ENCODE data around the gene ENPP1. TPM values are rescaled to one million over a fixed set of nuclear protein-coding genes. Genes with fewer than 3 reads are reported as not detected.

ENPP1 gene
- polyA plus RNA-seq, 3 donors, result not detected

DNA sequence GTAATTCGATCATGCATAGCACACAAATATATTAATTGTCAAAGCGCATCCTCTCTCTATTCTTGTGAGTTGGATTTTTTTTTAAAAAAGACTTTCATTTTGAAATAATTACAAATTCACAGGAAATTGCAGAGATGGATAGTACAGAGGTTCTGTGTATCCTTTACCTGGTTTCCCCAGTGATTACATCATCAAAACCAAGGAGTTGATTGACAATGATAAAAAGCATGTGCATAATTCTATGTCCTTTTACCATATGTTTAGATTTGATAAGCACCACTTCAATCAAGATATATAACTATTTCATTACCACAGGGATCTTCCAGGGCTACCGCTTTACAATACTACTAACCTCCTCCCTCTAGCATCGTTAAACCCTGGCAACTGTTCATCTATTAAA is 103.1 kb downstream of the ENPP1 start:
- TF ChIP-seq, protein P1, sequence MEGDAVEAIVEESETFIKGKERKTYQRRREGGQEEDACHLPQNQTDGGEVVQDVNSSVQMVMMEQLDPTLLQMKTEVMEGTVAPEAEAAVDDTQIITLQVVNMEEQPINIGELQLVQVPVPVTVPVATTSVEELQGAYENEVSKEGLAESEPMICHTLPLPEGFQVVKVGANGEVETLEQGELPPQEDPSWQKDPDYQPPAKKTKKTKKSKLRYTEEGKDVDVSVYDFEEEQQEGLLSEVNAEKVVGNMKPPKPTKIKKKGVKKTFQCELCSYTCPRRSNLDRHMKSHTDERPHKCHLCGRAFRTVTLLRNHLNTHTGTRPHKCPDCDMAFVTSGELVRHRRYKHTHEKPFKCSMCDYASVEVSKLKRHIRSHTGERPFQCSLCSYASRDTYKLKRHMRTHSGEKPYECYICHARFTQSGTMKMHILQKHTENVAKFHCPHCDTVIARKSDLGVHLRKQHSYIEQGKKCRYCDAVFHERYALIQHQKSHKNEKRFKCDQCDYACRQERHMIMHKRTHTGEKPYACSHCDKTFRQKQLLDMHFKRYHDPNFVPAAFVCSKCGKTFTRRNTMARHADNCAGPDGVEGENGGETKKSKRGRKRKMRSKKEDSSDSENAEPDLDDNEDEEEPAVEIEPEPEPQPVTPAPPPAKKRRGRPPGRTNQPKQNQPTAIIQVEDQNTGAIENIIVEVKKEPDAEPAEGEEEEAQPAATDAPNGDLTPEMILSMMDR (IDR thresholded peaks at IDR 0.05), result no peak
- Mint-ChIP-seq H3K4me3 (no peak overlapping the region), H3K9me3 (peaks cover 0 to 4% (median 2%) of the 10 kb centered on the region in 7 donors), H3K4me1 (peaks cover 1% of the 10 kb centered on the region), H3K27me3 (ENCODE audit: low read depth in 3 of 3) (peaks cover 18 to 50% (median 35%) of the 10 kb centered on the region in 3 donors), H3K36me3 (no peaks in the 10 kb centered on the region), H3K27ac (no peak overlapping the region)
- Histone ChIP-seq H3K9me3 (replicated peaks in 1 of 2; ENCODE audit: control insufficient read depth in 1 of 2, insufficient read depth in 1 of 2, low read length in 2 of 2) (peaks cover 0 to 2% of the 10 kb centered on the region in 2 donors), H3K9ac (ENCODE audit: insufficient read depth, low read length, poor library complexity, severe bottlenecking) (no peak overlapping the region), H3K27me3 (ENCODE audit: control insufficient read depth in 2 of 2, insufficient read depth in 2 of 2, low read length in 2 of 2) (peaks cover 29 to 42% of the 10 kb centered on the region in 2 donors), H2AFZ (ENCODE audit: insufficient read depth, low read depth, low read length, poor library complexity, severe bottlenecking) (no peak overlapping the region), H3K4me2 (replicated peaks; ENCODE audit: extremely low read depth, low read length, poor library complexity, severe bottlenecking) (no peak overlapping the region), H3K4me3 (replicated peaks in 1 of 3; ENCODE audit: low read depth in 2 of 3, low read length in 3 of 3) (no peak overlapping the region), H3K4me1 (ENCODE audit: control insufficient read depth in 1 of 2, insufficient read depth in 2 of 2, low read length in 2 of 2) (no peaks in the 10 kb centered on the region), H3K79me2 (ENCODE audit: insufficient read depth, low read length) (no peaks in the 10 kb centered on the region), H4K20me1 (ENCODE audit: insufficient read depth, low read length) (no peaks in the 10 kb centered on the region), H3K36me3 (replicated peaks in 1 of 2; ENCODE audit: control insufficient read depth in 1 of 2, insufficient read depth in 2 of 2, low read length in 2 of 2) (no peaks in the 10 kb centered on the region), H3K27ac (ENCODE audit: low read depth in 1 of 2, low read length in 2 of 2) (no peak overlapping the region)
- 86% methylated on average over 1 of the region's 4 CpGs for WGBS (ENCODE audit: insufficient coverage)
- DNase-seq, result no peak
- intact Hi-C loops (cut with micrococcal nuclease), result no loop called here

DNA sequence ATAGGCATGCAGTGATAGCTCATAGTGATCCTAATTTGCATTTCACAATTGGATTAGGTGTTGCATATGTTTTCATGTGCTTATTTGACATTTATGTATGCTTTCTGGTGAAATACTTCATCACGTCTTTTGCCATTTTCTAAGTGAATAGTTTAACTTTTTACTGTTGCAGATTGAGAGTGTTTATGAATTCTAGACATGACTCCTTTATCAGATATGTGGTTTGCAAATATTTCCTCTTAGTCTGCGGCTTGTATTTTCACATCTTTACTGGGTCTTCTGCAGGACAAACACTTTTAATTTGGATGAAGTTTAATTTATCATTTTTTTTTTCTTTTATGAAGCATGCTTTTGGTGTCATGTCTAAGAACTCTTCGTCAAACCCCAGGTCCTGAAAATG is 104.1 kb downstream of the ENPP1 start:
- Histone ChIP-seq H3K27me3 (ENCODE audit: control insufficient read depth in 2 of 2, insufficient read depth in 2 of 2, low read length in 2 of 2) (peaks cover 30 to 49% of the 10 kb centered on the region in 2 donors), H3K9ac (ENCODE audit: insufficient read depth, low read length, poor library complexity, severe bottlenecking) (no peak overlapping the region), H3K27ac (ENCODE audit: low read depth in 1 of 2, low read length in 2 of 2) (no peak overlapping the region), H3K79me2 (ENCODE audit: insufficient read depth, low read length) (no peaks in the 10 kb centered on the region), H3K4me2 (replicated peaks; ENCODE audit: extremely low read depth, low read length, poor library complexity, severe bottlenecking) (no peak overlapping the region), H3K4me1 (ENCODE audit: control insufficient read depth in 1 of 2, insufficient read depth in 2 of 2, low read length in 2 of 2) (no peaks in the 10 kb centered on the region), H3K36me3 (replicated peaks in 1 of 2; ENCODE audit: control insufficient read depth in 1 of 2, insufficient read depth in 2 of 2, low read length in 2 of 2) (no peaks in the 10 kb centered on the region), H3K9me3 (replicated peaks in 1 of 2; ENCODE audit: control insufficient read depth in 1 of 2, insufficient read depth in 1 of 2, low read length in 2 of 2) (peaks cover 0 to 5% of the 10 kb centered on the region in 2 donors), H2AFZ (ENCODE audit: insufficient read depth, low read depth, low read length, poor library complexity, severe bottlenecking) (no peak overlapping the region), H4K20me1 (ENCODE audit: insufficient read depth, low read length) (no peaks in the 10 kb centered on the region), H3K4me3 (replicated peaks in 1 of 3; ENCODE audit: low read depth in 2 of 3, low read length in 3 of 3) (no peak overlapping the region)
- Mint-ChIP-seq H3K36me3 (no peaks in the 10 kb centered on the region), H3K27me3 (ENCODE audit: low read depth in 3 of 3) (peaks cover 16 to 52% (median 33%) of the 10 kb centered on the region in 3 donors), H3K9me3 (peaks cover 0 to 7% (median 6%) of the 10 kb centered on the region in 7 donors), H3K4me1 (peaks cover 1% of the 10 kb centered on the region), H3K27ac (no peak overlapping the region), H3K4me3 (no peak overlapping the region)
- no CpG with 5 or more reads among the region's 3 CpGs for WGBS (ENCODE audit: insufficient coverage)
- intact Hi-C loops (cut with micrococcal nuclease), result no loop called here
- DNase-seq, result no peak
- TF ChIP-seq, protein P1 (IDR thresholded peaks at IDR 0.05), result no peak
